OCI-LY3 (cell line): Measurements from ENCODE around the gene PRM1.

Experiments
- EZH2phosphoT487 ChIP-seq: fragments of 200-600 bp; shearing (Covaris generic); IDR thresholded peaks from 2 replicates; pipeline ENCODE4 v1.6.1; 2018; ENCODE audit warnings: antibody characterized with exemption, mixed run types, low read depth
- TF ChIP-seq, protein P1 (sequence below): fragments of 200-600, 300-600 bp; sonication (generic); IDR thresholded peaks from 2 replicates; pipeline ENCODE4 v1.5.1; 2014; ENCODE audit warnings: antibody characterized with exemption, low read length, low read depth

DNA sequence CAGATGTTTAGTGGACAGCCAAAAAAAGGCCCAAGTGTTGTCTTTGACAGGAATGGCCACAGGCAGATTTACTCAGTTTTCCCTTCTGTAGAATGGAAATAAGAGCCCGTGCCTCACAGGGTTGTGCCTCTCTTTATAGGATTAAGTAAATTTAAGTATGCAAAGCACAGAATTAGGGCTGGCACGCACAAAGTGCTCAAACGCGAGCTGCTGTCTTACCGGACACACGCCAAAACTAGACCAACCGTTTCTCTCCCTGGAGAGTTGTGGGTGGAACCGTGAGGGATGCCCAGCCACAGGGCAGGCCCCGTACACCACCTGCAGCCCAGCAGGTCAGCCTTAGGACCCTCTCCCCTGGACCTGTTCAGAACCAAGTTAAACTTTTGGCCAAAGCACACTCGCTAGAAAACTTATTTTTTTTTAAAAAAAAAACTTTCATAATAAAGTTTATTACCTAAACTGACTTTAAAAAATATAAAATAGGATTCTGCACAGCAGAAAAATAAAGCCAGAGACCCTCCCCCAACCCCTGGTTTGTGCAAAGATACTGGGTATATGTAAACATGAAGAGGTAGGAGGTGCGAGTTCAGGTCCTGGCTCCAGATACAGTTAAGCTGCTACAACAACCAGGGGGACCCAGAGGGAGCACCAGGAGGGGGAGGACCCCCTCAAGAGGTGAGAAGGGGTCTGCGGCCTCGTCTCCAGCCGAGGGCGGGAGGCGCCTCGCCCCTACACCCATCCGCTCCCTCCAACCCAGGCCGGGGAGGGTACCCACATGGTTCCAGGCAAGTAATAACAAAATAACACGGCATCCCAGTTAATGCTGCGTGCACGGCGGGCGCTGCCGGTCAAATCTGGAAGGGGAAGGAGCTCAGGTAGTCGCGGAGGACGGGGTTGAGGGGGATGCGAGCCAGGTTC, 26.9 kb downstream of the PRM1 start:
- TF ChIP-seq, protein P1, sequence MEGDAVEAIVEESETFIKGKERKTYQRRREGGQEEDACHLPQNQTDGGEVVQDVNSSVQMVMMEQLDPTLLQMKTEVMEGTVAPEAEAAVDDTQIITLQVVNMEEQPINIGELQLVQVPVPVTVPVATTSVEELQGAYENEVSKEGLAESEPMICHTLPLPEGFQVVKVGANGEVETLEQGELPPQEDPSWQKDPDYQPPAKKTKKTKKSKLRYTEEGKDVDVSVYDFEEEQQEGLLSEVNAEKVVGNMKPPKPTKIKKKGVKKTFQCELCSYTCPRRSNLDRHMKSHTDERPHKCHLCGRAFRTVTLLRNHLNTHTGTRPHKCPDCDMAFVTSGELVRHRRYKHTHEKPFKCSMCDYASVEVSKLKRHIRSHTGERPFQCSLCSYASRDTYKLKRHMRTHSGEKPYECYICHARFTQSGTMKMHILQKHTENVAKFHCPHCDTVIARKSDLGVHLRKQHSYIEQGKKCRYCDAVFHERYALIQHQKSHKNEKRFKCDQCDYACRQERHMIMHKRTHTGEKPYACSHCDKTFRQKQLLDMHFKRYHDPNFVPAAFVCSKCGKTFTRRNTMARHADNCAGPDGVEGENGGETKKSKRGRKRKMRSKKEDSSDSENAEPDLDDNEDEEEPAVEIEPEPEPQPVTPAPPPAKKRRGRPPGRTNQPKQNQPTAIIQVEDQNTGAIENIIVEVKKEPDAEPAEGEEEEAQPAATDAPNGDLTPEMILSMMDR = no peak
- no peak for TF ChIP-seq EZH2phosphoT487
